ENCODE results near the gene GKN1. TPM values are rescaled to one million over a fixed set of nuclear protein-coding genes. Genes with fewer than 3 reads are reported as not detected.

Gene GKN1
- total RNA-seq, 6 experiments from 2014 or later = not detected

GRCh38 chr2:68959001-68959400 lies 15.4 kb upstream of the GKN1 start:
- no peak for DNase-seq
- H3K4me3 Mint-ChIP-seq = no peak overlapping the region
- H3K9me3 Mint-ChIP-seq = peaks cover 3% of the 10 kb centered on the region; the same call in 1 of the 2 replicates
- no peaks in the 10 kb centered on the region for H3K27me3 Mint-ChIP-seq (ENCODE audit: insufficient read depth)
- TF ChIP-seq CTCF (IDR thresholded peaks at IDR 0.05) = no peak
- H3K36me3 Mint-ChIP-seq (ENCODE audit: low read depth) = peaks cover 9% of the 10 kb centered on the region; the same call in 1 of the 2 replicates
- H3K4me1 Mint-ChIP-seq (ENCODE audit: low read depth) = no peaks in the 10 kb centered on the region
- no peak overlapping the region for H3K27ac Mint-ChIP-seq

- H3K4me3 Mint-ChIP-seq = no peak overlapping the region
- DNase-seq = no peak
- no peaks in the 10 kb centered on the region for H3K4me1 Mint-ChIP-seq (ENCODE audit: low read depth)
- no peaks in the 10 kb centered on the region for H3K9me3 Mint-ChIP-seq
- H3K27ac Mint-ChIP-seq = no peak overlapping the region
- no peaks in the 10 kb centered on the region for H3K27me3 Mint-ChIP-seq (ENCODE audit: insufficient read depth)
- TF ChIP-seq CTCF (IDR thresholded peaks at IDR 0.05) = no peak
- H3K36me3 Mint-ChIP-seq (ENCODE audit: low read depth) = peaks cover 5% of the 10 kb centered on the region; the same call in 1 of the 2 replicates
Observed at GRCh38 chr2:68961380-68961779, 13.1 kb upstream of the GKN1 start.

- peaks cover 5% of the 10 kb centered on the region; the same call in 1 of the 2 replicates for H3K36me3 Mint-ChIP-seq (ENCODE audit: low read depth)
- no peaks in the 10 kb centered on the region for H3K27me3 Mint-ChIP-seq (ENCODE audit: insufficient read depth)
- no peak for DNase-seq
- no peaks in the 10 kb centered on the region for H3K9me3 Mint-ChIP-seq
- H3K27ac Mint-ChIP-seq = no peak overlapping the region
- H3K4me1 Mint-ChIP-seq (ENCODE audit: low read depth) = peaks cover 8% of the 10 kb centered on the region; the same call in 1 of the 2 replicates
- H3K4me3 Mint-ChIP-seq = no peak overlapping the region
- TF ChIP-seq CTCF (IDR thresholded peaks at IDR 0.05) = no peak
Observed at GRCh38 chr2:68964282-68964681, 10.2 kb upstream of the GKN1 start.

- Mint-ChIP-seq H3K27ac (no peak overlapping the region), H3K4me1 (ENCODE audit: low read depth) (peaks cover 46% of the 10 kb centered on the region), H3K36me3 (ENCODE audit: low read depth) (peaks cover 5% of the 10 kb centered on the region; the same call in 1 of the 2 replicates), H3K4me3 (no peak overlapping the region), H3K9me3 (no peaks in the 10 kb centered on the region), H3K27me3 (ENCODE audit: insufficient read depth) (no peaks in the 10 kb centered on the region)
- DNase-seq = no peak
- TF ChIP-seq CTCF (IDR thresholded peaks at IDR 0.05) = no peak
Observed at GRCh38 chr2:68968221-68968620, 6.2 kb upstream of the GKN1 start.

GRCh38 chr2:68969736-68970490 lies 4.5 kb upstream of the GKN1 start:
- no peak for DNase-seq
- Mint-ChIP-seq H3K27me3 (ENCODE audit: insufficient read depth) (no peaks in the 10 kb centered on the region; the same call in 1 of the 2 replicates), H3K36me3 (ENCODE audit: low read depth) (0 out of 2 replicates have a peak, but pooled peaks cover 5% of the 10 kb centered on the region), H3K4me3 (no peak overlapping the region), H3K27ac (peak overlapping the region; percentile 48), H3K9me3 (no peaks in the 10 kb centered on the region), H3K4me1 (ENCODE audit: low read depth) (peaks cover 63% of the 10 kb centered on the region)
- no peak for TF ChIP-seq CTCF (IDR thresholded peaks at IDR 0.05)
